Stimulated activated memory B cell treated with anti-CD40 and anti-IgM and Interleukin-4, amounts not matched to agents 10 μg/mL and 1 μg/mL and 100 μg/mL, for 72 hours (primary cell): ENCODE results near the gene EVI2A.
"Not testable (repeated sequence)": the region's sequence is repeated elsewhere in the genome, so short reads cannot be mapped to it uniquely, and the experiment has no call there.

ENCODE experiments used
- ATAC-seq: fragments of 150-1000 bp; cut with Tn5 transposase; 2 replicates; pipeline ENCODE4 v1.10.0; 2021
- H3K27ac Mint-ChIP-seq: one replicate; pipeline ENCODE4 v1.8.0; 2022; ENCODE audit warnings: mild to moderate bottlenecking, mixed read lengths
- H3K27me3 Mint-ChIP-seq: one replicate; pipeline ENCODE4 v1.8.0; 2022; ENCODE audit warnings: mixed read lengths
- H3K36me3 Mint-ChIP-seq: one replicate; pipeline ENCODE4 v1.8.0; 2022; ENCODE audit warnings: mixed read lengths
- H3K4me1 Mint-ChIP-seq: one replicate; pipeline ENCODE4 v1.8.0; 2022; ENCODE audit warnings: mixed read lengths
- H3K4me3 Mint-ChIP-seq: one replicate; pipeline ENCODE4 v1.8.0; 2022; ENCODE audit warnings: mild to moderate bottlenecking, moderate library complexity, mixed read lengths
- H3K9me3 Mint-ChIP-seq: one replicate; pipeline ENCODE4 v1.8.0; 2022; ENCODE audit warnings: mixed read lengths

Gene EVI2A

GRCh38 chr17:31321481-31321880 lies at the start of gene EVI2A:
Gene EVI2A (minus strand): TSS chr17:31321622. CDS start chr17:31319013, 2,609 bp downstream.
- Mint-ChIP-seq H3K4me1 (peaks cover 24% of the 10 kb centered on the region), H3K36me3 (peaks cover 17% of the 10 kb centered on the region), H3K27ac (peak within 1 kb of the TSS; percentile 87), H3K9me3 (no peaks in the 10 kb centered on the region), H3K4me3 (peak within 1 kb of the TSS; percentile 82), H3K27me3 (no peaks in the 10 kb centered on the region)
- peak; percentile 86 for ATAC-seq

GRCh38 chr17:31369266-31369665 lies 47.8 kb upstream of the EVI2A start:
- peaks cover 16% of the 10 kb centered on the region for H3K36me3 Mint-ChIP-seq
- H3K9me3 Mint-ChIP-seq: no peaks in the 10 kb centered on the region
- H3K27me3 Mint-ChIP-seq: no peaks in the 10 kb centered on the region
- peak overlapping the region; percentile 40 for H3K27ac Mint-ChIP-seq
- H3K4me1 Mint-ChIP-seq: peaks cover 25% of the 10 kb centered on the region
- no peak for ATAC-seq
- no peak overlapping the region for H3K4me3 Mint-ChIP-seq

GRCh38 chr17:31366088-31366487 lies 44.7 kb upstream of the EVI2A start:
- no peak for ATAC-seq
- Mint-ChIP-seq H3K36me3 (peaks cover 31% of the 10 kb centered on the region), H3K27ac (no peak overlapping the region), H3K27me3 (no peaks in the 10 kb centered on the region), H3K9me3 (no peaks in the 10 kb centered on the region), H3K4me1 (peaks cover 13% of the 10 kb centered on the region), H3K4me3 (no peak overlapping the region)

- no peak for ATAC-seq
- H3K27ac Mint-ChIP-seq: no peak overlapping the region
- no peaks in the 10 kb centered on the region for H3K9me3 Mint-ChIP-seq
- no peaks in the 10 kb centered on the region for H3K4me1 Mint-ChIP-seq
- H3K27me3 Mint-ChIP-seq: no peaks in the 10 kb centered on the region
- no peak overlapping the region for H3K4me3 Mint-ChIP-seq
- H3K36me3 Mint-ChIP-seq: peaks cover 40% of the 10 kb centered on the region
These were observed 42.6 kb upstream of the EVI2A start for GRCh38 chr17:31364012-31364411.

- Mint-ChIP-seq H3K27ac (no peak overlapping the region), H3K36me3 (peaks cover 58% of the 10 kb centered on the region), H3K4me3 (no peak overlapping the region), H3K27me3 (no peaks in the 10 kb centered on the region), H3K9me3 (no peaks in the 10 kb centered on the region), H3K4me1 (no peaks in the 10 kb centered on the region)
- no peak for ATAC-seq
These were observed 36.5 kb upstream of the EVI2A start for GRCh38 chr17:31357839-31358394.

- Mint-ChIP-seq H3K27ac (no peak overlapping the region), H3K9me3 (no peaks in the 10 kb centered on the region), H3K27me3 (no peaks in the 10 kb centered on the region), H3K4me1 (no peaks in the 10 kb centered on the region), H3K4me3 (no peak overlapping the region), H3K36me3 (peaks cover 60% of the 10 kb centered on the region)
- no peak for ATAC-seq
These were observed 35.7 kb upstream of the EVI2A start for GRCh38 chr17:31357091-31357490.

- Mint-ChIP-seq H3K27me3 (no peaks in the 10 kb centered on the region), H3K4me3 (no peak overlapping the region), H3K9me3 (no peaks in the 10 kb centered on the region), H3K27ac (no peak overlapping the region), H3K4me1 (no peaks in the 10 kb centered on the region), H3K36me3 (peaks cover 52% of the 10 kb centered on the region)
- no peak for ATAC-seq
These were observed 34.5 kb upstream of the EVI2A start for GRCh38 chr17:31355935-31356334.

- Mint-ChIP-seq H3K9me3 (no peaks in the 10 kb centered on the region), H3K4me3 (no peak overlapping the region), H3K27ac (no peak overlapping the region), H3K4me1 (no peaks in the 10 kb centered on the region), H3K27me3 (no peaks in the 10 kb centered on the region), H3K36me3 (peaks cover 36% of the 10 kb centered on the region)
- no peak for ATAC-seq
These were observed 28.0 kb upstream of the EVI2A start for GRCh38 chr17:31349454-31349853.

GRCh38 chr17:31345191-31345747 lies 23.8 kb upstream of the EVI2A start:
- not testable (repeated sequence) for ATAC-seq, H3K27ac Mint-ChIP-seq, H3K4me1 Mint-ChIP-seq, H3K27me3 Mint-ChIP-seq, H3K4me3 Mint-ChIP-seq, H3K9me3 Mint-ChIP-seq
- peaks cover 40% of the 10 kb centered on the region for H3K36me3 Mint-ChIP-seq

- Mint-ChIP-seq H3K36me3 (peaks cover 45% of the 10 kb centered on the region), H3K27me3 (no peaks in the 10 kb centered on the region), H3K4me3 (no peak overlapping the region), H3K9me3 (no peaks in the 10 kb centered on the region), H3K27ac (no peak overlapping the region), H3K4me1 (no peaks in the 10 kb centered on the region)
- no peak for ATAC-seq
These were observed 18.7 kb upstream of the EVI2A start for GRCh38 chr17:31339906-31340661.

- Mint-ChIP-seq H3K27me3 (no peaks in the 10 kb centered on the region), H3K27ac (no peak overlapping the region), H3K9me3 (no peaks in the 10 kb centered on the region), H3K4me1 (peaks cover 5% of the 10 kb centered on the region), H3K36me3 (peaks cover 25% of the 10 kb centered on the region), H3K4me3 (no peak overlapping the region)
- ATAC-seq: no peak
These were observed 7.8 kb upstream of the EVI2A start for GRCh38 chr17:31329221-31329620.

GRCh38 chr17:31328160-31328535 lies 6.7 kb upstream of the EVI2A start:
- Mint-ChIP-seq H3K9me3 (no peaks in the 10 kb centered on the region), H3K36me3 (peaks cover 25% of the 10 kb centered on the region), H3K4me1 (peaks cover 12% of the 10 kb centered on the region), H3K27me3 (no peaks in the 10 kb centered on the region), H3K27ac (no peak overlapping the region), H3K4me3 (no peak overlapping the region)
- no peak for ATAC-seq

GRCh38 chr17:31327534-31328159 lies 6.2 kb upstream of the EVI2A start:
- Mint-ChIP-seq H3K27ac (no peak overlapping the region), H3K36me3 (peaks cover 25% of the 10 kb centered on the region), H3K4me3 (no peak overlapping the region), H3K4me1 (peaks cover 12% of the 10 kb centered on the region), H3K9me3 (no peaks in the 10 kb centered on the region), H3K27me3 (no peaks in the 10 kb centered on the region)
- no peak for ATAC-seq

GRCh38 chr17:31323551-31323950 lies 2.1 kb upstream of the EVI2A start:
- no peaks in the 10 kb centered on the region for H3K27me3 Mint-ChIP-seq
- H3K4me1 Mint-ChIP-seq: peaks cover 20% of the 10 kb centered on the region
- no peaks in the 10 kb centered on the region for H3K9me3 Mint-ChIP-seq
- peaks cover 21% of the 10 kb centered on the region for H3K36me3 Mint-ChIP-seq
- no peak overlapping the region for H3K4me3 Mint-ChIP-seq
- ATAC-seq: no peak
- H3K27ac Mint-ChIP-seq: peak overlapping the region; percentile 47

GRCh38 chr17:31321966-31322365 lies 544 bp upstream of the EVI2A start:
- Mint-ChIP-seq H3K4me1 (peaks cover 24% of the 10 kb centered on the region), H3K36me3 (peaks cover 21% of the 10 kb centered on the region), H3K27ac (peak overlapping the region; percentile 87), H3K9me3 (no peaks in the 10 kb centered on the region), H3K4me3 (peak overlapping the region; percentile 82), H3K27me3 (no peaks in the 10 kb centered on the region)
- no peak for ATAC-seq

GRCh38 chr17:31320791-31321190 lies 631 bp downstream of the EVI2A start:
- Mint-ChIP-seq H3K4me1 (peaks cover 24% of the 10 kb centered on the region), H3K4me3 (peak overlapping the region; percentile 82), H3K36me3 (peaks cover 13% of the 10 kb centered on the region), H3K27ac (peak overlapping the region; percentile 87), H3K27me3 (no peaks in the 10 kb centered on the region), H3K9me3 (no peaks in the 10 kb centered on the region)
- no peak for ATAC-seq
